Cardiac fibroblast (primary cell): ENCODE results near the gene CNTLN.

Source experiments
- DNase-seq, 2 donors: peaks; one replicate each; pipeline versions ENCODE4 v3.0.0 to v3.0.0-alpha.2; 2010; ENCODE audit warnings: low read depth in 2 of 2
- H3K4me3 ChIP-seq, 2 donors: replicated peaks in 1 of 2; 1 replicate in 1 of 2; 2 replicates in 1 of 2; pipeline ENCODE4 v1.5.1; 2011; ENCODE audit warnings: low read depth in 2 of 2, low read length in 2 of 2, mild to moderate bottlenecking in 2 of 2, moderate library complexity in 1 of 2
- CTCF ChIP-seq: IDR thresholded peaks from one replicate; pipeline ENCODE4 v1.5.1; 2011; ENCODE audit warnings: low read depth, mild to moderate bottlenecking, low read length, inconsistent platforms

Gene CNTLN

GRCh38 chr9:17453751-17454150, 318.9 kb downstream of the CNTLN start:
- DNase-seq, result no peak
- H3K4me3 ChIP-seq, result no peak overlapping the region

GRCh38 chr9:17462869-17463464, 328.1 kb downstream of the CNTLN start:
- peak; percentile 52 for TF ChIP-seq CTCF
- H3K4me3 ChIP-seq, result no peak overlapping the region
- DNase-seq, result peak; percentile 78 to 80

More at GRCh38 chr9:17453751-17454150, 318.9 kb downstream of the CNTLN start:
- TF ChIP-seq CTCF, result no peak

DNA sequence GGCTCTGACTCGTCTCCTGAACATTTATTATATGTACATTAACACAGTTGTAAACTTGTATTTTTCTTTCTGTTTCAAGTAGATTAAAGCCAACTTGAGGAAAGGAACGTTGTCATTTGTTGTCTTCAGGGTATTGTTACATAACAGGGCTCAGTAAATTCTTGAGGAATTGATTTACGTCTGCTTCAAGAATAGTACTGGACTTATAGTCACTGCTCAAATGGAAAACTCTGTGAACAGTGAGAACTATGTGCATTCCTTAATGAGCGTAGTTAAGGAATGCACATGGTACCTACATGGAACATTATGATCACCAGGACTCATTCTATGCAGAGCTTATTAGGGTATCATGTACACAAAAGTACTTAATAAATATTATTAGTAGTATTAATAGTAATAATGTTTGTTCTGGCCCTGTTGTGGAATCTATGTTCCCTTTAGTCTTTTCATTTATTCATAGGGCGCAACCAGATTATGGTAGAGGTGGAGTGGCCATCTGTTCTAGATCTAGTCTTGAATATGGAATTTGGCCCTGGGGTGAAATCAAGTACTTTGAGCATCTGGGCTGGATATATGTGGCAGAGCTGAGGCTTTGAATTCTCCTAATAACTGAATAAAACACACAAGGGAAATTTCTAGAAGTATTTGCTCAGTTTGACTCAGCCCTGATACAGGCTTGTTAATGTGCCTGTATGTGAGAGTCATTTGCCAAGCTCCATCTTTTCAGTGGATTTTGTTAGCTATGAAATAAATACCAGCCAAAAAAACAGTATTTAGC, 335.4 kb downstream of the CNTLN start:
- no peak overlapping the region for H3K4me3 ChIP-seq
- DNase-seq, result no peak

DNA sequence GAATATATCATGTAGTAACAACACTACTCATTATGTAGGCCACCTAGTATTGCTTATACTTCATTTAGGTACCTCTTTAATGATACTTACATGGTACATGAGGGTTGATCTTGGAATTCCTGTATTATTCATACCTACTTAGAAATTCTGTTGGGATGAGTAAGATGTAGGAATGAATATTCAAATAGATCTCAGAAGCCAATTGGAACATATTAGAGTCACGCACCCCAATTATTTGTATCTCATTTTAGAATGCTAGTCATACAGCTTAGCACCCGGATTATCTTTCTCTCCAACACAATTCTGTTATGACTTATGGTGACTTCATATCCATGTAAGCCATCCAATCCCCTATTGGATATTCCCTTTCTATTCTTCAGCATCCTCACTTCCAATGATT, 337.3 kb downstream of the CNTLN start:
- peak in 1 of 2 donors; percentile 32 for DNase-seq
- TF ChIP-seq CTCF, result no peak
- no peak overlapping the region for H3K4me3 ChIP-seq

More for the DNA sequence above, 335.4 kb downstream of the CNTLN start:
- no peak for TF ChIP-seq CTCF

DNA sequence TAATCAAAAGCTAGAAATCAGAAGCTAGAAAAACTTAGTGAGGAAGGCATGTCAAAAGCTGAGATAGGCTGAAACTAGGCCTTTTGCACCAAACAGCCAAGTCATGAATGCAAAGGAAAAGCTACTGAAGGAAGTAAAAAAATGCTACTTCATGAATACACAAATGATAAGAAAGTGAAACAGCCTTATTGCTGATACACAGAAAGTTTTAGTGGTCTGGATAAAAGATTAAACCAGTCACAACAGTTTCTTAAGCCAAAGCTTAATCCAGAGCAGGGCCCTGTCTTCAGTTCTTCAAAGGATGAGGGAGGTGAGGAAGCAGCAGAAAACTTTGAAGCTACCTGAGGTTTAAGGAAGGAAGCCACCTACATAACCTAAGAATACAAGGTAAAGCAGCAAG, 341.6 kb downstream of the CNTLN start:
- DNase-seq, result no peak
- no peak overlapping the region for H3K4me3 ChIP-seq
- TF ChIP-seq CTCF, result no peak

DNA sequence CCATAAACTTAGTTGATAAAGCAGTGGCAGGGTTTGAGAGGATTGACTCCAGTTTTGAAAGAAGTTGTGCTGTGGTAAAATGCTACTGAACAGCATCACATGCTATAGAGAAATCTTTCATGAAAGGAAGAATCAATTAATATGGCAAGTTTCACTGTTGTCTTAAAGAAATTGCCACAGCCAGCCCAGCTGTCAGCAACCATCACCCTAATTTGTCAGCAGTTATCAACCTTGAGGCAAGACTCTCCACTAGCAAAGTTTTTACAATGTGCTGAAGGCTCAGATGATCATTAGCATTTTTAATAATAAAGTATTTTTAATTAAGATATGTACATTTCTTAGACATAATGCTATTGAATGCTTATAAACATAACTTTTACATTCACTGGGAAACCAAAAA, 343.0 kb downstream of the CNTLN start:
- H3K4me3 ChIP-seq, result no peak overlapping the region
- no peak for DNase-seq
- no peak for TF ChIP-seq CTCF
